Small intestine (tissue), 16 donors: ENCODE data around the gene TIMP3. TPM values are rescaled to one million over a fixed set of nuclear protein-coding genes. Genes with fewer than 3 reads are reported as not detected.
"Not testable (repeated sequence)": the region's sequence is repeated elsewhere in the genome, so short reads cannot be mapped to it uniquely, and the experiment has no call there.

ENCODE experiments used
- DNase-seq, 2 donors: peaks; one replicate each; pipeline versions ENCODE4 v3.0.0 to v3.0.0-alpha.2; 2013
- FAIRE-seq: peaks from 2 replicates; lab custom pipeline; 2012; peaks lifted over from hg19 to GRCh38; lab: Jason Lieb, UNC
- H3K27ac ChIP-seq, 3 donors: one replicate each; pipeline ENCODE4 v1.5.1; 2013; ENCODE audit warnings: low read length in 2 of 3, mild to moderate bottlenecking in 2 of 3, control low read depth in 1 of 3, inconsistent platforms in 1 of 3, low read depth in 1 of 3, moderate library complexity in 1 of 3
- H3K27me3 ChIP-seq, 3 donors: one replicate each; pipeline ENCODE4 v1.6.1; 2013; ENCODE audit warnings: low read length in 3 of 3, inconsistent platforms in 1 of 3; ENCODE audit not compliant: control insufficient read depth in 3 of 3, insufficient read depth in 3 of 3
- H3K36me3 ChIP-seq, 3 donors: one replicate each; pipeline ENCODE4 v1.6.1; 2013; ENCODE audit warnings: low read length in 3 of 3, inconsistent platforms in 1 of 3, low read depth in 1 of 3, mild to moderate bottlenecking in 1 of 3, moderate library complexity in 1 of 3; ENCODE audit not compliant: control insufficient read depth in 3 of 3, insufficient read depth in 2 of 3
- H3K4me1 ChIP-seq, 3 donors: one replicate each; pipeline ENCODE4 v1.6.1; 2013; ENCODE audit warnings: low read length in 2 of 3, inconsistent platforms in 1 of 3, low read depth in 1 of 3, mild to moderate bottlenecking in 1 of 3, moderate library complexity in 1 of 3; ENCODE audit not compliant: control insufficient read depth in 3 of 3, insufficient read depth in 2 of 3
- H3K4me3 ChIP-seq, 3 donors: one replicate each; pipeline ENCODE4 v1.5.1; 2013; ENCODE audit warnings: low read length in 3 of 3, control low read depth in 1 of 3, inconsistent platforms in 1 of 3, low read depth in 1 of 3, mild to moderate bottlenecking in 1 of 3, moderate library complexity in 1 of 3
- H3K9me3 ChIP-seq, 2 donors: one replicate each; pipeline ENCODE4 v1.6.1; 2013; ENCODE audit warnings: low read depth in 1 of 2, low read length in 1 of 2; ENCODE audit not compliant: control insufficient read depth in 2 of 2, insufficient read depth in 1 of 2
- WGBS, 3 donors: extraction: QIAGEN DNeasy Blood & Tissue Kit; methylation state at CpG; one replicate each; pipeline ENCODE4 v1.1.7; 2013; 5-methylcytosine and 5-hydroxymethylcytosine counted together
- long read RNA-seq, 10 donors: transcript quantifications; one replicate each; lab custom pipeline, GENCODE V29; 2026
- polyA plus RNA-seq, 4 donors: library from polyadenylated mRNA; stranded (reverse) in 3 of 4; unstranded in 1 of 4; fragments of 200-250 nt in 3 of 4; fragments of 120-200 nt in 1 of 4; gene quantifications; one replicate each; pipeline versions ENCODE4 v1.2.1 to v1.2.3, GENCODE V29; 2013
- donor health status: healthy with polysubstance abuse.
- donor health status: control.
- donor health status: control.
- donor health status: Bipolar disorder and iron deficiency.
- donor health status: healthy.

TIMP3 gene
- 100 to 1,000 TPM in 1 of 4 donors, 10 to 100 TPM in 1, 1 to 10 TPM in 2; 1.8 to 118 (median 14.9) TPM for polyA plus RNA-seq
- long read RNA-seq, donor 1, full-length matches to known transcripts, result 22 of 27 reads
- long read RNA-seq, donor 1, partial matches to known transcripts, result 5 of 27 reads
- long read RNA-seq, donor 1, other reads (novel, unspliced or antisense), result 0 of 27 reads
- long read RNA-seq, donor 2, full-length matches to known transcripts, result 3 of 3 reads
- long read RNA-seq, donor 2, partial matches to known transcripts, result 0 of 3 reads
- long read RNA-seq, donor 2, other reads (novel, unspliced or antisense), result 0 of 3 reads
- long read RNA-seq, donor 3, full-length matches to known transcripts, result 22 of 22 reads
- long read RNA-seq, donor 3, partial matches to known transcripts, result 0 of 22 reads
- long read RNA-seq, donor 3, other reads (novel, unspliced or antisense), result 0 of 22 reads
- long read RNA-seq, donor 4, full-length matches to known transcripts, result 1 of 1 reads
- long read RNA-seq, donor 4, partial matches to known transcripts, result 0 of 1 reads
- long read RNA-seq, donor 4, other reads (novel, unspliced or antisense), result 0 of 1 reads
- long read RNA-seq, donor 5, full-length matches to known transcripts, result 4 of 4 reads
- long read RNA-seq, donor 5, partial matches to known transcripts, result 0 of 4 reads
- long read RNA-seq, donor 5, other reads (novel, unspliced or antisense), result 0 of 4 reads
- long read RNA-seq, donor 6, full-length matches to known transcripts, result 9 of 9 reads
- long read RNA-seq, donor 6, partial matches to known transcripts, result 0 of 9 reads
- long read RNA-seq, donor 6, other reads (novel, unspliced or antisense), result 0 of 9 reads
- long read RNA-seq, donor 7, full-length matches to known transcripts, result 103 of 125 reads
- long read RNA-seq, donor 7, partial matches to known transcripts, result 22 of 125 reads
- long read RNA-seq, donor 7, other reads (novel, unspliced or antisense), result 0 of 125 reads
- long read RNA-seq, donor 8, full-length matches to known transcripts, result 13 of 13 reads
- long read RNA-seq, donor 8, partial matches to known transcripts, result 0 of 13 reads
- long read RNA-seq, donor 8, other reads (novel, unspliced or antisense), result 0 of 13 reads
- long read RNA-seq, donor 9, full-length matches to known transcripts, result 13 of 13 reads
- long read RNA-seq, donor 9, partial matches to known transcripts, result 0 of 13 reads
- long read RNA-seq, donor 9, other reads (novel, unspliced or antisense), result 0 of 13 reads
- long read RNA-seq, donor 10, full-length matches to known transcripts, result 34 of 34 reads
- long read RNA-seq, donor 10, partial matches to known transcripts, result 0 of 34 reads
- long read RNA-seq, donor 10, other reads (novel, unspliced or antisense), result 0 of 34 reads

GRCh38 chr22:32801537-32802236 lies at the start of gene TIMP3:
TSS of gene TIMP3 (plus strand) at chr22:32801705. CDS start at chr22:32802002, 297 bp downstream.
- Histone ChIP-seq H3K27me3 (peaks cover 0 to 8% (median 0%) of the 10 kb centered on the region in 3 donors), H3K27ac (peak within 1 kb of the TSS in 2 of 3 donors; percentile 61 to 82), H3K9me3 (no peaks in the 10 kb centered on the region), H3K36me3 (no peaks in the 10 kb centered on the region), H3K4me3 (peak within 1 kb of the TSS; percentile 19 to 76 (median 32)), H3K4me1 (peaks cover 0 to 15% (median 0%) of the 10 kb centered on the region in 3 donors)
- WGBS, 3 donors, result 0 to 2% (median 1%) methylated on average over 46 to 72 of the region's 72 CpGs
- peak; percentile 10 to 86 for DNase-seq
- FAIRE-seq, result no peak

DNA sequence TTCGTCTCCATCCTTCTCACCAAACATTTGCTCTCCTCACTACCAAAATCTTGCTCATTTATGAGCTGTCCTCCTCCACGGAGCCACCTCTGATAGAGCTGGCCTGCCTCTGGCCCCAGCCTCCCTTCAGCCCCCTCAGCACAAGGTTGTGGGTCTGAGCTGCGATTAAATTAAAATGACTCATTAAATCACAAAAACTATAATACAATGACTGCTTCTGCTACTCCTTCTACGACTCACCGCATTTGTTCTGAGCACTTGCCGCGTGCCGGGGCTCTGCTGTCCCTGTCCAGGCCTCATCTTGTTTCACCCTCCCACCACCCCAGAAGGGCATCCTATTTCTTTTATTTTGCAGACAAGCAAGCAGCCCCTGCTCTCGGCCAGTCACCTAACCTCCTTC lies 49.2 kb upstream of the TIMP3 start:
- DNase-seq (no peak), FAIRE-seq (no peak)
- Histone ChIP-seq H3K4me3 (no peak overlapping the region), H3K27ac (no peak overlapping the region), H3K4me1 (peaks cover 0 to 25% (median 3%) of the 10 kb centered on the region in 3 donors), H3K36me3 (no peaks in the 10 kb centered on the region), H3K9me3 (peaks cover 0 to 6% of the 10 kb centered on the region in 2 donors), H3K27me3 (no peaks in the 10 kb centered on the region)
- 74 to 80% (median 76%) methylated on average over 9 of the region's 9 CpGs for WGBS, 3 donors

GRCh38 chr22:32752816-32753520 lies 48.5 kb upstream of the TIMP3 start:
- peaks cover 0 to 25% (median 3%) of the 10 kb centered on the region in 3 donors for H3K4me1 ChIP-seq
- H3K4me3 ChIP-seq, result no peak overlapping the region
- H3K36me3 ChIP-seq, result no peaks in the 10 kb centered on the region
- 69 to 83% (median 79%) methylated on average over 11 of the region's 11 CpGs for WGBS, 3 donors
- peaks cover 0 to 6% of the 10 kb centered on the region in 2 donors for H3K9me3 ChIP-seq
- no peak for FAIRE-seq
- no peak for DNase-seq
- peak overlapping the region in 1 of 3 donors; percentile 36 for H3K27ac ChIP-seq
- no peaks in the 10 kb centered on the region for H3K27me3 ChIP-seq

GRCh38 chr22:32753591-32753990 lies 47.9 kb upstream of the TIMP3 start:
- DNase-seq, result no peak
- peak overlapping the region in 2 of 3 donors; percentile 26 to 36 for H3K27ac ChIP-seq
- FAIRE-seq, result no peak
- peaks cover 0 to 6% of the 10 kb centered on the region in 2 donors for H3K9me3 ChIP-seq
- no peak overlapping the region for H3K4me3 ChIP-seq
- peaks cover 0 to 25% (median 3%) of the 10 kb centered on the region in 3 donors for H3K4me1 ChIP-seq
- H3K36me3 ChIP-seq, result no peaks in the 10 kb centered on the region
- no peaks in the 10 kb centered on the region for H3K27me3 ChIP-seq
- 81 to 98% (median 96%) methylated on average over 6 of the region's 6 CpGs for WGBS, 3 donors

DNA sequence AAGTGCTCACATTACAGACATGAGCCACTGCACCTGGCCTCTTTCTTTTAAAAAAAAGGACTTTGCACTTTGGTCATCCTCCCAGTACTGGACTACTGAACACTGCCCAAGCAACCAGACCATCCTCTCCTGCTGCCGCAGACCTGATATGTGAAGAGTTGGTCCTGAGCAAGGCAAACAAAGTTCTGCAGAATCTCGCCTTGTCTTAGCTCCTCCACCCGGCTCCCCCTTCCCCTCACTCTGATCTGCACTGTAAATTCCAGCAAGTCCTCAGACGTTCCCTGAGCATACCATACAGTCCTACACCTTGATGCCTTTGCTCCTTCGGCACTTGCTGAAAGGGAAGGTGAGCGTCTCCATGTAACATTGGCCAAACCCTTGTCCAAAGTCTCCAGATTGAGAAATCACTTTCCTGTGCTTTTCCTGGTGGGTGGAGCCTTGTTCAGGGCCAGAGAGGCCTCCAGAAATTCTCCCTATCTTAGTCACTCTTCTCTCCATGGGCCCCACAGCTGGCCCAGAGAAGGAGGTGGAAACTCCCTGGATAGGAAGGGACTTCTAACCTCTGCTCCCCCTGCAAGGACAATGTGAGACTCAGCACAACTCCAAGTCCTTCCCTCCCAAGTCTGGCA lies 47.0 kb upstream of the TIMP3 start:
- peak; percentile 90 to 94 for DNase-seq
- Histone ChIP-seq H3K27me3 (no peaks in the 10 kb centered on the region), H3K27ac (peak overlapping the region in 2 of 3 donors; percentile 18 to 70), H3K36me3 (no peaks in the 10 kb centered on the region), H3K9me3 (peaks cover 0 to 6% of the 10 kb centered on the region in 2 donors), H3K4me3 (no peak overlapping the region), H3K4me1 (peaks cover 0 to 25% (median 3%) of the 10 kb centered on the region in 3 donors)
- FAIRE-seq, result no peak
- WGBS, 3 donors, result 31 to 58% (median 46%) methylated on average over 6 of the region's 6 CpGs

GRCh38 chr22:32757086-32757762 lies 44.3 kb upstream of the TIMP3 start:
- H3K9me3 ChIP-seq, DNase-seq, H3K27me3 ChIP-seq, H3K4me3 ChIP-seq, FAIRE-seq, H3K27ac ChIP-seq, H3K36me3 ChIP-seq: not testable (repeated sequence)
- peaks cover 0 to 25% (median 3%) of the 10 kb centered on the region in 3 donors for H3K4me1 ChIP-seq
- WGBS, 3 donors, result 89 to 96% (median 92%) methylated on average over 14 of the region's 14 CpGs
